Measurements from ENCODE around the gene NMNAT1. TPM values are rescaled to one million over a fixed set of nuclear protein-coding genes. Genes with fewer than 3 reads are reported as not detected.

Gene NMNAT1
- total and polyA plus RNA-seq, 2 of the 8 experiments (the other 6 are each of a cell fraction or from before 2014, with no cell fraction given) = 2.0 to 2.5 TPM

- H3K4ac ChIP-seq (replicated peaks; ENCODE audit: insufficient read length, low read depth, low read length) = no peak overlapping the region
- H3K4me2 ChIP-seq (ENCODE audit: insufficient read depth in 1 of 2, low read depth in 2 of 2, low read length in 2 of 2) = peak overlapping the region; percentile 90 to 92
- POLR2A ChIA-PET (ENCODE audit: partially characterized antibody) = interaction anchor here (1.2 kb wide), 1 partner anchor 34 kb away, joined by 6 read pairs; the partner anchor contains the start of genes LZIC and NMNAT1
- H3K9me3 ChIP-seq (ENCODE audit: insufficient read depth in 2 of 2, low read depth in 1 of 2, low read length in 1 of 2) = no peaks in the 10 kb centered on the region
- no peak overlapping the region for H3K18ac ChIP-seq (ENCODE audit: extremely low read depth, low read length)
- H3K79me2 ChIP-seq (ENCODE audit: control insufficient read depth in 1 of 2, insufficient read depth in 2 of 2, low read length in 2 of 2) = peaks cover 7 to 22% of the 10 kb centered on the region in 2 experiments; a peak in 2 of 4 replicates
- no peak overlapping the region for H2BK120ac ChIP-seq (replicated peaks; ENCODE audit: low read depth, low read length)
- no peak overlapping the region for H4K5ac ChIP-seq (ENCODE audit: insufficient read length, low read depth, low read length)
- peak overlapping the region; percentile 41; the same call in 1 of the 2 replicates for H3K27ac ChIP-seq (ENCODE audit: low read depth, low read length)
- CTCF ChIA-PET (ENCODE audit: partially characterized antibody) = no interaction called here
- H4K20me1 ChIP-seq (replicated peaks in 1 of 2; ENCODE audit: control insufficient read depth in 1 of 2, insufficient read depth in 2 of 2, low read length in 2 of 2) = peaks cover 0 to 2% of the 10 kb centered on the region in 2 experiments
- peaks cover 2 to 6% (median 4%) of the 10 kb centered on the region in 4 experiments; a peak in 4 of 7 replicates for H3K4me1 ChIP-seq (replicated peaks in 1 of 4; ENCODE audit: control insufficient read depth in 3 of 4, insufficient read depth in 4 of 4, low read length in 3 of 4)
- H3K36me3 ChIP-seq (ENCODE audit: control insufficient read depth in 2 of 4, insufficient read depth in 4 of 4, low read length in 3 of 4) = no peaks in the 10 kb centered on the region
- H2BK12ac ChIP-seq (ENCODE audit: low read depth, low read length) = no peak overlapping the region
- H3K23me2 ChIP-seq (ENCODE audit: low read depth, low read length) = peaks cover 6% of the 10 kb centered on the region
- H2BK5ac ChIP-seq (ENCODE audit: low read depth, low read length) = no peak overlapping the region
- H3K79me1 ChIP-seq (ENCODE audit: low read depth, low read length) = peaks cover 13% of the 10 kb centered on the region
- no peak overlapping the region for H2AK5ac ChIP-seq (ENCODE audit: low read depth, low read length)
- no peaks in the 10 kb centered on the region for H3K27me3 ChIP-seq (replicated peaks in 1 of 4; ENCODE audit: control insufficient read depth in 3 of 4, extremely low read depth in 1 of 4, insufficient read depth in 3 of 4, low read length in 3 of 4)
- FAIRE-seq (no peak), DNase-seq (ENCODE audit: low read depth in 1 of 2, low spot score in 2 of 2) (no peak)
- no peak overlapping the region for H2BK15ac ChIP-seq (ENCODE audit: low read length)
- H3K9ac ChIP-seq (replicated peaks in 1 of 4; ENCODE audit: extremely low read depth in 1 of 4, low read depth in 3 of 4, low read length in 3 of 4) = peak overlapping the region; percentile 52 to 81 (median 78)
- H2BK20ac ChIP-seq (ENCODE audit: low read length) = no peak overlapping the region
- WGBS, 2 experiments (ENCODE audit: extremely low coverage in 1 of 2, insufficient coverage in 1 of 2, insufficient read length in 1 of 2, insufficient replicate concordance in 2 of 2, low coverage in 1 of 2, low lambda C conversion rate in 2 of 2, missing lambda C conversion rate in 1 of 2) = 8% methylated on average over 41 of the region's 47 CpGs; no CpG with 5 or more reads in 1 of the 2 experiments
- H3K14ac ChIP-seq (ENCODE audit: insufficient read length) = no peak overlapping the region
- peak overlapping the region; percentile 76 to 99 (median 88) for H3K4me3 ChIP-seq (ENCODE audit: extremely low read depth in 1 of 4, insufficient read depth in 2 of 4, low read depth in 3 of 4, low read length in 4 of 4)
- H4K91ac ChIP-seq (replicated peaks; ENCODE audit: insufficient read length, low read length) = peak overlapping the region; percentile 57
- H4K8ac ChIP-seq (ENCODE audit: extremely low read depth, insufficient read depth, low read length) = peak overlapping the region; percentile 62; the same call in 1 of the 2 replicates
- peak overlapping the region; percentile 45; the same call in 1 of the 2 replicates for H2AFZ ChIP-seq (ENCODE audit: low read length)
- no peak overlapping the region for H3K23ac ChIP-seq (ENCODE audit: insufficient read length)
- H3K56ac ChIP-seq (replicated peaks; ENCODE audit: insufficient read length, low read depth, low read length) = no peak overlapping the region
- TF ChIP-seq CBX5 (IDR thresholded peaks at IDR 0.05; ENCODE audit: low read depth, low read length) (no peak), GTF2F1 (IDR thresholded peaks at IDR 0.05; ENCODE audit: borderline replicate concordance, low read depth, low read length) (no peak), TEAD4 (IDR thresholded peaks at IDR 0.05; ENCODE audit: low read depth, low read length) (no peak), JUND (IDR thresholded peaks at IDR 0.05; ENCODE audit: low read length) (no peak), USF2 (IDR thresholded peaks at IDR 0.05; ENCODE audit: low read length) (no peak), CHD2 (IDR thresholded peaks at IDR 0.05; ENCODE audit: low read length) (no peak), RAD21 (IDR thresholded peaks at IDR 0.05 in 1 of 2, conservative IDR thresholded peaks at IDR 0.05 in 1 of 2; ENCODE audit: low read depth in 2 of 2, low read length in 2 of 2) (no peak), SAP30 (IDR thresholded peaks at IDR 0.05; ENCODE audit: insufficient read depth, insufficient replicate concordance, low read length) (peak; percentile 12)
Observed at GRCh38 chr1:9909234-9910046, 33.8 kb upstream of the NMNAT1 start.

Measured in H1 (cell line).